GM19438 (cell line): Measurements from ENCODE around the gene MRPS18A.
"Not testable (repeated sequence)": the region's sequence is repeated elsewhere in the genome, so short reads cannot be mapped to it uniquely, and the experiment has no call there.

Experiments used
- ATAC-seq: cut with Tn5 transposase; IDR thresholded peaks from one replicate; pipeline ENCODE4 v1.9.1; 2021; ENCODE audit warnings: low read depth; ENCODE audit not compliant: unreplicated experiment

The MRPS18A gene

DNA sequence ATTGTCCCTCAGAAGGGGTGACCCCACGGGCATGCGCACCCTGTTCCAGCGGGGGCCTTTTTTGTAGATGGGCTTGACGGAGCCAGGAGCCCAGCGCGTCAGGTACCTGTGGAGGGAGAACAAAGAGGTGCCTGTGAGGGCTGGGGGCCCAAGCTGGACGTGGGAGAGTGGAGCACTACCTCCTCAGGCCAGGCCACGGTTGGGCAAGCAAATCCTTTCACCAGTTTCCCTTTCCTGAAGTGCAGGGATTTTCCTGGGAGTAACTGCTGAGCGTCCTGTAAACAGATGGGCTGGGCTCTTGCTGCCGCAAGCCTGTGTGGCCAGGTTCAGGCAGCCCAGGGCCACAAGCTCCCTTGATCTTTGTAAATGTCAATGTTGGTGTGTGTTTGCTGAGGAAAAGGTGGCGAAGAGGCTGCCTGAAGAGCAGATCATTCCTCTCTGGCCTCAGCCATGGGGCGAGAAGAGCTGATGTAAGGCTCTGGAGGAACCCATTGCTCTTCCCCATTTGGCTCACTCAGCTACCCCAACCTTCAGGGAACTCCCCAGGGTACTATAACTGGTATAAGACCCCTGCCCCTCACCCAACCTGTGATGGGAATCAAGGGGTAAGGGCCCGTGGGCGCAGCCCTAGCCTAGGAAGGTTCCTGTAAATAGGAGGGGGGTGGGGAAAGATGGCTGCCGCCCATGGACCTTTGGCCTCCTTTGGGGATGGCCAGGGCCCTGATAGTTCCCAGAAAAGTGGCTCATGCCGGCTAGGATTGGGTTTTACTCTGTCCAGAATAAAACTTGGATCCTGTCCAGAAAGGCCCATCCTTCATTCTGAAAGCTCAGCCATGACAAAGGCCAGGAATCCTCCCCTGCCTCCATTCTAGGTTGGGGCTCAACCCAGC is 15.5 kb downstream of the MRPS18A start:
- no peak for ATAC-seq

- no peak for ATAC-seq
These were observed 16.4 kb downstream of the MRPS18A start for GRCh38 chr6:43671011-43671800.

DNA sequence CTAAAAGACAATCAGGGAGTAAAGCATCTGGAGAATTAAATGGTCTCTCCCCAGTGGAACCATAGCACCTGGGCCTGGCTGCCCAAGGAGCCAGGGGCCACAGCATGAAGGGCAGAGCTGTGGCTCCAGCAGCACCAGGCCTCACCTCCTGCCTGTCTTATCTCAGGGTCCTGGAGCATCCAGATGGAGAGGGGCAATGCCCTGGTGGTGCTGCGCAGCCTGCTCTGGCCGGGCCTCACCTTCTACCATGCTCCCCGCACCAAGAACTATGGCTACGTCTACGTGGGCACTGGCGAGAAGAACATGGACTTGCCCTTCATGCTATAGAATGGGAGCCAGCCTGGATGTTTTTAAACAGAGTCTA is 17.0 kb downstream of the MRPS18A start:
- no peak for ATAC-seq

- ATAC-seq = no peak
These were observed 17.5 kb downstream of the MRPS18A start for GRCh38 chr6:43669922-43670622.

GRCh38 chr6:43669050-43669921 is 18.3 kb downstream of the MRPS18A start:
- no peak for ATAC-seq

- peak; percentile 50 for ATAC-seq
These were observed 19.2 kb downstream of the MRPS18A start for GRCh38 chr6:43668151-43669028.

- ATAC-seq = no peak
These were observed 20.1 kb downstream of the MRPS18A start for GRCh38 chr6:43667245-43668150.

- no peak for ATAC-seq
These were observed 21.2 kb downstream of the MRPS18A start for GRCh38 chr6:43666196-43666920.

- no peak for ATAC-seq
These were observed 22.2 kb downstream of the MRPS18A start for GRCh38 chr6:43665376-43665775.

GRCh38 chr6:43662948-43663347 is 24.6 kb downstream of the MRPS18A start:
- not testable (repeated sequence) for ATAC-seq

DNA sequence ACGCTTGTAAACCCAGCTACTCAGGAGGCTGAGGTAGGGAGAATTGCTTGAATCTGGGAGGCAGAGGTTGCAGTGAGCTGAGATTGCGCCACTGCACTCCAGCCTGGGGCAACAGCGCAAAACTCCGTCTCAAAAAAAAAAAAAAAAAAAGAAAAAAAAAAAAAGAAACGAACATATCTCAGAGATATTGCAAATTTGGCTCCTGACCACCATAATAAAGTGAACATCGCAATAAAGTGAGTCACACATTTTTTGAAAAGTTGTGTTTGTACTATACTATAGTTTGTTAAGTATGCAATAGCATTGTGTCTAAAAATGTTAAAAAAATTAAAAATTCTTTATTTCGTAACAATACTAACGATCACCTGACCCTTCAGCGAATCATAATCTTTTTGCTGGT is 29.4 kb downstream of the MRPS18A start:
- no peak for ATAC-seq

GRCh38 chr6:43657221-43657802 is 30.3 kb downstream of the MRPS18A start:
- ATAC-seq = no peak

GRCh38 chr6:43652822-43653221 is 34.8 kb downstream of the MRPS18A start:
- not testable (repeated sequence) for ATAC-seq

- no peak for ATAC-seq
These were observed 39.3 kb downstream of the MRPS18A start for GRCh38 chr6:43648248-43648647.

GRCh38 chr6:43647613-43648012 is 40.0 kb downstream of the MRPS18A start:
- ATAC-seq = no peak

GRCh38 chr6:43645613-43645964 is 42.0 kb downstream of the MRPS18A start:
- no peak for ATAC-seq

GRCh38 chr6:43644940-43645612 is 42.5 kb downstream of the MRPS18A start, which contains the start of gene RSPH9:
Gene RSPH9 (plus strand): TSS chr6:43645036. CDS start chr6:43645099, 63 bp downstream.
- ATAC-seq = peak; percentile 86
